GM19239 (cell line): ENCODE results near the gene BHLHE23.
A peak's percentile ranks its signal among the peaks of the same experiment; 100 is the strongest.

Experiments used
- DNase-seq: peaks from one replicate; pipeline ENCODE4 v3.0.0; 2011; ENCODE audit warnings: low spot score; ENCODE audit not compliant: insufficient read length
- FAIRE-seq: peaks from 2 replicates; lab custom pipeline; 2011; peaks lifted over from hg19 to GRCh38; lab: Jason Lieb, UNC

Gene BHLHE23

DNA sequence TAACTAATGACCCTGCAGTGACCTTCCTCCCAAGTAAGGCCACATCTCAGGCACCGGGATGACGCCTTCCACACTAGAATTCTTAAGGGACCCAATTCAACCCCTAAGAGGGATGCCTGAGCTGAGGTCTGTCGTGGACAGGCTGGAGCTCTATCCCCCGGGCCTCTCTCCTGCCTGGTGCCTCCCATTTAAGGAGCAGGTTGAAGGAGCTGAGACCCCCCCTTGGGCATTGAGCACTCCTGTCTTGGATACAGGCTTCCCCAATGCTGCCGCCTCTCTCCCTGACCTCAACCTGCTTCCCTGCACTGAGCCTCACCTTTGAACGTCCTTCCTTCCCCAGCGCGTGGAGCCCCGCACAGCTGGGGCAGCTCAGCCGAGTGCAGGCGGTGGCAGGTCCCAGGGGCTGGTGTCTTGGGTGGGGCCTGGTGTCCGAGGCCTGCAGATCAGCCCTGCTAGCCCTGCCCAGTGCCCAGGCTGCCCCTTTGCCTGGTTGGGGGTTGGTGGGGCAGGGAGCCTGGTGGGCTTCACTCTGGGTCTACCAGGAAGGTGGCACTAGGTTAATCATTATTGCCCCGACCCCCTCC, 19.9 kb upstream of the BHLHE23 start:
- no peak for FAIRE-seq

DNA sequence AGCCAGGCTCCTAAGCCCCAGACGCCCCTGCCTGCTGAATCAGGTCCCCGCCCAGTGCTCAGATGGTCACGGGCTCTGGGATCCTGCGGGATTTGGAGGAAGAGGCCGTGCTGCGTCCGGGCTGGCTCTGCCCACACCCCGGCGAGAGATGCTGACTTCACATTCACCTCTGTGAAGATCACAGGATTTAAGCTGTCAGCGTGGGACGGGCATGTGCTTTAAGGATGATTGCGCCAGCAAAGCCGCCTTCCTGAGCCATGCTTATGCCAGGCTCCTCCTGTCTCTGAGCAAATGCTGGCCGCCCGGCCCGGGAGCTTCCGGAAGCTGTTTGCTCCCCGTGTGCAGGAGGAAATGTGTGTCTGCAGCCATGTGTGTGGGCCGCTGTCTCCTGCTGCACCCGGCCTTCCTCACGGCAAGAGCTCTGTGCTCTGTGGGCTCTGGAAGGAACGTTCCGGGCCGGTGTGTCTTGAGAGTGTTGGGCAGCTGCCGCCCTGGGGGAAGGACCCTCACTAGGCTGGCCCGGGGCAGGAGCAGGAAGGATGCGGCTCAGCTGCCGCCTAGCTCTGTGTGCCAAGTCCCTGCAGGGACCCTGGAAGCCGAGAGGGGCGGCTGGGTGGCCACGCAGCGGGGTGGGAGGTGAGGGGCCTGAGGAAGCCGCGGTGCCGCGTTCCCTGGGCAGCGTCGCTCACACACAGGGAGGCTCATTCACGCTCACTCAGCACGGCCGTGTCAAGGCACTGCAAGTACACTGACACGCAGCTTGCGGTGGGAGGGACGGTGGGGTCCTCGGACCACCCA, 19.0 kb upstream of the BHLHE23 start:
- no peak for DNase-seq

More for the DNA sequence above, 19.9 kb upstream of the BHLHE23 start:
- no peak for DNase-seq

DNA sequence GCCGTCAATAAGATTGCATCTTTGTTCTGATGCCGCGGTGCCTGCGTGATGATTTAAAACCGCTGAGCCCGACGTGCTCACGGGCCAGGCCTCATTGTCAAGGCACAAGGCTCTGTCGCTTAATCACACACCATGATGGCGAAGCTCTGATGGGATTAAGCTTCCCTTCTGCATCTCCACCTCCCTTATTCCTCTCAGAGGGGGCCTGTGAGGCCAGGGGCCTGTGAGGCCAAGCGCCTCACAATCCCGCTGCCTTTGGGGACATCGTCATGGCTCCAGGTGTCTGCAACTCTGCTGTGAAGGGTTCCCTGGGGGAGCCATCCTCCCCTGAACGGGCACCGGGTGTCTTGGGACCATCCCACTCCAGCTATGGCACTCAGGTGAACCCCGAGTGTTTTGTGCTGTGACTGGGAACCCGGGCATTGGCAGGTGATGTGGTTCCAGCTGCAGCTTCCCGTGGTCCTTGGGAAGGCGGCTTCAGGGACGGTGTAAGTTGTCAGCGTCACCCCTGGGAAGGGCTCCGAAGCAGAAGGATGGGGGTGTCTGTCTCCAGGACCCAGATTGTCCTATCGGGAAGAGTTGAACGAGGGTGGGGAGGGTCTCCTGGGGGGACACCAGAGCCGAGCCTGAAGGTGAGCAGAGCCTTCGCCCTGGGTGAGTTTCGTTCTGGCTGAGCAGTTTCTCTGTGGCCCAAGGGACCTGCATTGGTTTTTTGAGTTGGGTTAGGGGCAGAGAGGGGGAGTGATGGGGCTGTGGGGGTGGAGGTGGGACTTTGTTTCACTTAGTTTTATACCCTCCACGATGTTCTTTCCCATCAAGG, 18.0 kb upstream of the BHLHE23 start:
- no peak for FAIRE-seq
- DNase-seq = no peak

More for the DNA sequence above, 19.0 kb upstream of the BHLHE23 start:
- FAIRE-seq = no peak

DNA sequence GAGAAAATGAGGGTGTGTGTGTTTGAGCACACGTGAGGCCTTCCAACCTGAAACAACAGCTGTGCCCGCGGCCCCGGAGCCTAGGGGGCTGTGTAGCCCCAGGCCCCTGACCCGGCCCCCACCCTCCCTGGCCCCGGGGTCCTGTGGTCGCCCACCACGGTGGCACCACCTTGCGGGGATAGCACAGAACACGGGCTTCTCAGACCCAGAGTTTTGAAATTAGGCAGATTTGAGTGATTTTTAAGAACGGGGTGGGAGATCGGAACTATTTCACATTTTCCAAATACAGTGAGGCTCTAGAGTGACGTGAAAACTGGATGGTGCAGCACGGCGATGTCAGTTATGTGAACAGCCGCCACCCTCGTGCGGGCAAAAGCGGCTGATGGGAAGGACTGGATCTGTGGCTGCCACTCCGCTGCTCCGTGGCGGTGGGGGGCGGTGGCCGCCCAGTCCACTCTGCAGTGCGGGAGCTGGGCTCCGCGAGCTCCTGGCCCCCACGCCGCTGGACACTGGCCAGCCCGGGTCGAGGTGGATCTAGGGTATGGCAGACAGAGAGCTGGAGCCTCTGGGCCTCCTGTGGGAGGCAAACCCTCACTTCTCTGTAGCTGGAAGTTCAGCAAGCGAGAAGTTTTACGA, 17.3 kb upstream of the BHLHE23 start:
- no peak for FAIRE-seq
- DNase-seq = no peak

DNA sequence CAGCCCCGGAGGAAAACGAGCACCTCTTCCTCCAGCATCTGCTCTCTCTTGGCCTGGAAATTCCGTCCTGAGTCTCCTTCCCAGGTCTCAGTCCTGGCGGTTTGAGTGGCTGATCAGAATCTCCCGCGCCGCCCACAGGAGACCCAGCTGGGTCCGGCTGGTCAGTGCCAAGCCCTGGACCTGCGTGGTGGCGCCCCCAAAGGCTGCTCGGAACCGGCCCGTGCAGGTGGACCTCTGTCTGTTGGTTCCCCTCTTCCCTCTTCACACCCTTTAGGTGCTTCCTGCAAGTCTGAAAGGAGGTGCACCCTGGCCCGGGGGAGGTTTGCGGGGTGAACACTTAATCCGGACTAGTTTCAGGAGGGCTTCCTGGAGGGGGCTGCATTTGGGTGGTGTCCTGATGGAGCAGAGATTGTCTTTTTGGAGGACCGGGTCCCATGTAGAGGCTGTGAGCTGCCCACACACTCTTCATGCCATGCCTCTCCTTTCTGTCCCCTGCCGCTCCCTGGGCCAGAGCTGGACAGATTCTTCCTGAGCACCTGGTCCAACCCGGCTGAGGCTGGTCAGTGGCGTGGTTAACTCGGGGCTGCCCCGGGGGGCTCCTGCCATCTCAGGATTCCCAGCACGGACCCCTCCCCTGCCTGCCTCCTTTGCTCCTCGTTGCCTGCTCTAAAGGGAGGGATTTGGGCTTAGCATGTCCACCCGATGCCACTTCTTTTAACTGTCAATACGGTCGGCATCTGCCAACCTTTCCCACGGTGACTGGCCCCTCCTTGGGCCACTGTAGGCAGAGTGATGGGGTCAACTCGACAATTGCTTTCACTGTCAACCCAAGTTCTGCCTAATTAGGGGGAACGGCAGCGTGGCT, 16.5 kb upstream of the BHLHE23 start:
- DNase-seq (no peak), FAIRE-seq (no peak)

DNA sequence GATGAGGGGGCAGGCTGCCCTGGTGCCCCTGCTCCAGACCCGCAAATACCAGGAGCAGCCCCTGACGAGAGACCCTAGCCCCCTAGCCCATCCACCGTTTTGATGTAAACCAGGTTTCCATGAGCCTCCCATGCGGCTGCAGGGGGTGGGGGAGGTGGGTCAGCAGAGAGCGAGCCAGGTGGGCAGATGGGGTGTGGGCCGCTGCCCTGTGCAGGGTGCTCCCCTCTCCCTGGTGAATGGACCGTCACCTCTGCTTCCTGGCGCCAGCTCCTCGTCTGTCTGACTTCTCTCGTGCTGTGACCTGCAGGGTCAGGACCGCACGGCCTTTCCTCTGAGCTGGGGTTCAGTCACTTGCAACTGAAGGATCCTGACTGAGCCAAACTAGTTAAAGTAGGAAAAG, 15.7 kb upstream of the BHLHE23 start:
- DNase-seq = no peak
- no peak for FAIRE-seq

DNA sequence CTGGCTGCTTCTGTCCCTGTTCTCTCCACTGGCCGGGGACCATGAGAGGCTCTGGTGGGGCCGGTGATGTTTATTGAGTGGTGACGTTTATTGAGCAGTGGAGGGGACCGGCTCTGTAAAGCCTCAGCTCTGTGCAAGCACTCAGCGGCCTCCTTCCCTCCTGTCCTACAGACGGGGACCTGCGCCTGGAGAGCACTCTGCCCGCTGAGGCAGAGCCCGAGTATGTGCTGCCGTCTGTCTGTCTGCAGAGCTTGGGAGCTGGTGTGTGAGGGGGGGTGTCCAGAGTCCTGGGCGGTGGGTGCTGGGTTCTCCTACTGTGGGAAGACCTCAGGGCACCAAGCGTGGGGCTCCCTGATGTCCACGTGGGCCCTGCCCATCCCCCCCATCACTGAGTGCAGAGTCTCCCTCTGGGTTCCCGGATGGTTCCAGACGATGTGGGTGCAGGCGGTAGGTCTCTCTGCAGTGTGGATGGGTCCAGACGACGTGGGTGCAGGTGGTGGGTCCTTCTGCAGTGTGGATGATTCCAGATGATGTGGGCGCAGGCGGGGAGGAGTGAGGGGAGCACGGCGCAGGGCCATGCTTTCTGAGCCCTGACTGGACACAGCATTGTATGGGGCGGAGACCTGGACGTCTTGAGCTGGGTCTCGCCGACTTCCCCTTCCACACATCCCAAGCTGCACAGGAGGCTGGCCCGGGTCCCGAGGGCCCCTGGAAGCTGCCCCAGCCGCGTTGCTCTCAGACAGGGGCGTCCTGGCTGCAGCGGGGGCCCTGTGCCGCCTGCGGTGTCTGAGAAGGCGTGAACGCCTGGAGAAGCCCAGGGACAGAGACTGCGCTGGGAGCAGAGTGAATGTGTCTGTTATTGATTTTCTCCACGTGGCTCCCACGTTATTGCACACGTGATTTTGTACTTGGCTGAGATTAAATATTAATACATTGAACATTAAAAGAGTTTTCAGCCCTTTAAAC, 14.9 kb upstream of the BHLHE23 start:
- FAIRE-seq (no peak), DNase-seq (no peak)

DNA sequence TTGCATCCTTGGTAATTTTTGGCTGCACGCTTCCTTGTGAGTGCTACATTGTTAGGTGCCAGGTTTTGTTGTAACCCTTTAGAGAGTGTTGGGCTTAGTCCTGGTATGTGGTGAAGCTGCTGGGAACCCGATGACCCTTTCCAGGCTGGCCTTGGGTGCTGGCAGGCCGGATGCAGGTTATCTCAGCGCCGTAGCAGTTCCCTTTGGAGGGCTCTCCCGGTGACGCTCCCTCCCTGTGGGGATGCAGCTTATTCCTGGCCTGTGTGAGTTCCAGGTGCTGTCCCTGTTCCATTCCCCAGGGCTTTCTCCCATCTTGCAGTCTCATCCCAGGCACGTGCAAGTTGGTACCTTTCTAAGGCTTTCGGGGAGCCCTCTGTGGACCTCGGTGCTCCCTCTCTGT, 13.9 kb upstream of the BHLHE23 start:
- DNase-seq (no peak), FAIRE-seq (no peak)

DNA sequence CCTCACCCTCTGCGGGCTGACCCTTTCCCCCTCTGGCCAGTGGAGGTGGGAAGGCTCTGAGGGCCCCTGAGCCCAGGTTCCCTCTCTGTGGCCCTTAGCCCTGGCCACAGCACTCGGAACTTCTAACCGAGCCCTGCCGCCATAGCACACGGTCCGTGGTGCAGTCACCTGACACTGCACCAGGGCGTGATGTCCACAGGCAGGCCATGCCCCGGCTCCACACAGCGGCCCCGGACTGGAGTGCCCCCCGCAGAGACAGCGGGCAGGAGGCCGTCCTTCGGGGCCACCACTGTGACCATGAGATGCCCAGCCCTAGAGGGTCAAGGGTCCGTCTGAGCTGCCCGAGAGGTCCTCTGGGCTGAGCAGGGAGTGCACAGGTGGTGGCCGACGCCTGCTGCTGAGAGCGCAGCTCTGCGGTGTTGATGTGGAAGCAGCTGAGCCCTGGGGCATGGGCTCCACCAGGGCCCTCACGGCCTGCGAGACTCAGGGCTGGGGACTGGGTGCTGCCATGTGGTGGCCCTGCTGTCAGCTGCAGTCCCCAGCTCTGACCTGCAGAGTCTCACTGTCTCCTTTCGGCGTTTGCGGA, 11.2 kb upstream of the BHLHE23 start:
- FAIRE-seq (no peak), DNase-seq (no peak)

DNA sequence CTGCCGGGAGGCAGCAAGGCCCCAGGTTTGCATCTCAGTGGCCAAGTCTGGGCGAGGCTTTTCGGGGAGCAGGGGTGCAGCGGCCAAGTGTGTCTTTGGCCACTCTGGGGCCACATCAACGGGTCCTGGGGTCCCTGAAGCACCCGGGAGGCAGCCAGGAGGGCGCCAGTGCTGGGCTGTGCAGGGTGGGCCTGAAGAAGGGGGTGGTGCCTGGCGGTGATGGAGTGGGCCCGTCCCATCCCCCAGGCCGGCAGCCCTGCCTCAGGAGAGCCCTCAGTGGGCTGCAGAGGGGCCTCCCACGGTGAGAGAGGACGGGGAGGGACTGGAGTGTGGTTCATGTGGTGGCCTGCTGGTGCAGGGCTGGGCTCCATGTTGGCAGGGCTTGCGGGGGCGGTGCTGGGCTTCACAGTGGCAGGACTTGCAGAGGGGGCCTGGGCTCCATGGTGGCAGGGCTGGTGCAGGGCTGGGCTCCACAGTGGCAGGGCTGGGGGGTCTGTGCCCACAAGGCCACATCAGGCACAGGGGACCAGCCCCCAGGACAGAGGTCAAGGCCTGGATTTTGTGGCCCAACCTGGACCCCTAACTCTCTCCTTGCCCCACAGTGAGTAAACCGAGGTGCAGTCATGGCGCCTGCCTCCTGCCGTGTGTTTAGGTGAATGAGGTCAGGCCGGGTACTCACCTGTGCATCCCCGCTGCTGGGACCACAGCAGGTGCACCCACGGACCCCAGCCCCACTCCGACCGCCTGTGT, 10.5 kb upstream of the BHLHE23 start:
- FAIRE-seq = no peak

DNA sequence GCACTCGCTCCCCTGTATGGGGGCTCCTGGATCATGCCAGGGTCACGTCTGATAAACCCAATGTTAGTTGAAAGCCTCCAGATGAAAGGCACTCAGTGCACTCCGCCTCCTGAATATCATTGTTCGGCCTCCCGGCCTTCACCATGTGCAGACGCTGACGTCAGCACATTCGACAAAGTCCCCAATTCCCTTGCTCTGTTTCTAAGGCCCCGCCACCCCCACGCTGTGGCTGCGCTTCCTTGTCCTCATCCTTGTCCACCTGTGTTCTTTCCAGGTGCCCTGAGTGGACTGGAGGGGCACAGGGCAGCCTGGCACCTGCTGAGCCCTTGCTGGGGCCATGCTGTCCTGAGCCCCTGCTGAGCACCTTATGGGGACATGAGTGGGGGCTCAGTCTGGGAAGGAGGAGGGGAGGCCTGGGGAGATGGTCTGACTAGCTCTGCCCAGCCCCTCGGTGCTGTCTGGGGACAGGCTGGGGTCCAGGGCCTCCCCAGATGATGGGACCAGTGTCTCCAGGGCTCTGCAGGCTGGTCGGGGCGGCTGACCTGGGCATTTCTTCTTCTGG, 9.8 kb upstream of the BHLHE23 start:
- DNase-seq (no peak), FAIRE-seq (no peak)

More for the DNA sequence above, 10.5 kb upstream of the BHLHE23 start:
- DNase-seq = no peak

DNA sequence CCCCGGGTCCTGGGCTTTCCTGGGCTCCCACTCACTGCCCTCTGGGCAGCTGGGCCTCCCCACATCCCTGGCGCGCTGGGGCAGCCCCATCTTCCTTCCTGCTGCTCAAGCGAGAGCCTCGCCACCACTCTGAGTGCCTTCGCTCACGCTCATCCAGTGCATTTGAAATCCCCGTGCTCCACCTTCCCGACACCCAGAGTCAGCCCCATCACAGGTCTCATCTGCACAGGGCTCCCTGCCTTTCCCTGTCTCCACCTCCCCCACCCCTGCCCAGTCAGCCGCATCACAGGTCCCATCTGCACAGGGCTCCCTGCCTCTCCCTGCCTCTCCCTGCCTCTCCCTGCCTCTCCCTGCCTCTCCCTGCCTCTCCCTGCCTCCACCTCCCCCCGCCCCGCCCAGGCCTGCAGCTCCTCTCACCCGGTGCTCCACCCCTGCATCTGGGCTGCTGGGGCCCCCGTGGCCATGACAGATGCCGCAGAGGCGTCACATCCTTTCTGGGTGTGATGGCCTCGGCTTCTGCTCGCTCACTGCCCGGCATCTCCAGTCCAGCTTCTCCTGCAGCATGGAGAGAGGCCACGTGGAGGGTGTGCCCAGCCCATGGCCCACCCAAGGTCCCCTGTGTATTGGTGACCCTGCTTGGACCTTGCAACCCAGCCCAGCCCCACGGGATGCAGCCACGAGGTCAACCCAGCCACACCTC, 9.0 kb upstream of the BHLHE23 start:
- FAIRE-seq (no peak), DNase-seq (no peak)

DNA sequence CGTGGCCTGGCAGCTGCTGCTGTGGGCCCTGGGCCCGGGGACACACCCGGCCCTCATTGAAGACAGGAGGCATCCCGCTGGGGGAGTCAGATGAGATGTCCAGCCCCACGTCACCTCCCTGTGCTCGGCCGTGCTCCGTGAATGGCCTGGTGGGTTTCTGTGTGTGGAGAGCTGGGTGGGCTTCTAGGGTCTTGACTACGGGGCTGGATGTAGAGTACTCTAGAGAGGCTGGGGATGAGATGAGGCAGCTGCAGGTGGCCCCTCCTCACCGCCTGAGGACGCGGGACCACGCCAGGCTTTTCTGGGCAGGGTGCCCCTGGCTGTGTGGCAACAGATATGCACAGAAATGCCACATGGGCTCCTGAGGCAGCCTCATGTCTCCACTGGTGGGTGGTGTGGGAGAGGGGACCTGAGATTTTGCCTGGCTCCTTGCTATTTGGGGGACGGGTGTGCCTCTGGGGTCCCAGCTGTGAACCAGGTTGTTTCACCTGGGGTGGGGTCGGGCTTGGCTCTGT, 8.4 kb upstream of the BHLHE23 start:
- no peak for DNase-seq
- FAIRE-seq = no peak

DNA sequence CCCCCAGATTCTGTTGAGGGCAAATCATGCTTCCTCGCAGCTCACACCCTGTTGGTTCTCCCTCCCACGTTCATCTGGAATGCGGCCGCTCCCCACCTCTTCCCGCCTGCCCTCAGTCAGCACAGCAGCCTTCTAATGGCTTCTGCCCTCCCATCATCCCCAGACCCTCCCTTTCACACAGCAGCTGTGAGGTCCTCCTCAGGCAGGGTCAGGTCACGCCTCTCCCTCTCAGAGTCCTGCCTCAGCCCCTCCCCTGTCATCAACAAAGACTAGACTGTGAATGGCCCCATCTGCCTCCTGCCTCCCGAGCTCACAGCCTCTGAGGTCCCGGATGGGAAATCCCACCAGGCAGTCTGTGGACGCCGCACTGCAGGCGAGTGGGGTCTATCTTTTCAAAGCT, 7.9 kb upstream of the BHLHE23 start:
- FAIRE-seq = peak; percentile 73

DNA sequence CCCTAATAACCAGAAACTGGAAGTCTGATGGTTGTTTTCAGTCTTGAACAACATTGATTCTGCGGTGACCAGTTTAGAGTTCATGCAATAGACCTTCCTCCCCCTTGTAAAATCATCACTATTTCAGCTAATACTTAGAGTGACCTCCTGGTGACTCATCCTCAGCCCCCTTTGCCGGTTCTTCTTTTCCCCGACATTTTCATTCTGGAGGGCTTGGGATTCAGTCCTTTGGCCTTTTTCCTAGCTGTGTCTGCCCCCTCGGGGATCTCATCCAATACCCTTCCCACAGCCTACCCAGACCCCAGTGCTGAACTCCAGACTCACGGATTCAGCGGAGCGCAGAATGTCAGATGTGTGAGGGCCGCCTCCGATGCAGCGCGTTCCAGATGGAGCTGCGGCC, 7.5 kb upstream of the BHLHE23 start:
- DNase-seq (no peak), FAIRE-seq (no peak)

More for the DNA sequence above, 7.9 kb upstream of the BHLHE23 start:
- DNase-seq = no peak

DNA sequence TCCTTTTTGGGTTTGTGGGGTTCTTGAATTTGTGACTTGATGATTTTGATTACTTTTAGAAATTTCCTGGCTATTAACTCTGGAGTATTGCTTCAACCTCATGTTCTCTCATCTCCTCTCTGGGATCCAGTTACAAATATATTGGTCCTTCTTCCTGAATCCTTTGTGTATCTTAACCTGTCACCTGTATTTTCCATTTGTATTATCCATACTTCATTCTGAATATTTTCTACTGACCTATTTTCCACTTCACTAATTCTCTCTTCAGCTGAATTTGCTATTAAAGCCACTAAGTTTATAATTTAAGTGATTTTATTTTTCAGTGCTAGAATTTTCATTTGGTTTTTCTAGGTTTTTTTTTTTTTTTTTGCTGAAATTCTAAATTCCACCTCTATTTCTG, 6.4 kb upstream of the BHLHE23 start:
- FAIRE-seq = peak; percentile 68
- DNase-seq = no peak
